ENCODE results near the gene SHISA9. TPM values are rescaled to one million over a fixed set of nuclear protein-coding genes. Genes with fewer than 3 reads are reported as not detected.

The SHISA9 gene
- total RNA-seq, 4 donors from 2014 or later = 0.30 to 3.1 (median 0.66) TPM

DNA sequence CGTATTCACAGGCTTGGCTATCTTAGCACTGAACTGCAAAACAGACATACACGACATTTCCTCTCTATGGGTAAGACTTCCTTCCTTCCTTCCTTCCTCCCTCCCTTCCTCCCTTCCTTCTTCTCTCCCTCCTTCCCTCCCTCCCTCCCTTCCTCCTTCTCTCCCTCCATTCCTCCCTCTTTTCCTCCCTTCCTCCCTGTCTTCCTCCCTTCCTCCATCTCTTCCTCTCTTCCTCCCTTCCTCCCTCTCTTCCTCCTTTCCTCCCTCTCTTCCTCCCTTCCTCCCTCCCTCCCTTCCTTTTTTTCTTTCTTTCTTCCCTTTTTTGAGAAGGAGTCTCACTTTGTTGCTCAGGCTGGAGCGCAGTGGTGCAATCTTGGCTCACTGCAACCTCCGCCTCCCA is 22.4 kb upstream of the SHISA9 start:
- 64 to 79% methylated on average over 4 of the region's 4 CpGs for WGBS, 2 donors
- TF ChIP-seq POLR2A (IDR thresholded peaks at IDR 0.05) = no peak
- TF ChIP-seq, protein P1, sequence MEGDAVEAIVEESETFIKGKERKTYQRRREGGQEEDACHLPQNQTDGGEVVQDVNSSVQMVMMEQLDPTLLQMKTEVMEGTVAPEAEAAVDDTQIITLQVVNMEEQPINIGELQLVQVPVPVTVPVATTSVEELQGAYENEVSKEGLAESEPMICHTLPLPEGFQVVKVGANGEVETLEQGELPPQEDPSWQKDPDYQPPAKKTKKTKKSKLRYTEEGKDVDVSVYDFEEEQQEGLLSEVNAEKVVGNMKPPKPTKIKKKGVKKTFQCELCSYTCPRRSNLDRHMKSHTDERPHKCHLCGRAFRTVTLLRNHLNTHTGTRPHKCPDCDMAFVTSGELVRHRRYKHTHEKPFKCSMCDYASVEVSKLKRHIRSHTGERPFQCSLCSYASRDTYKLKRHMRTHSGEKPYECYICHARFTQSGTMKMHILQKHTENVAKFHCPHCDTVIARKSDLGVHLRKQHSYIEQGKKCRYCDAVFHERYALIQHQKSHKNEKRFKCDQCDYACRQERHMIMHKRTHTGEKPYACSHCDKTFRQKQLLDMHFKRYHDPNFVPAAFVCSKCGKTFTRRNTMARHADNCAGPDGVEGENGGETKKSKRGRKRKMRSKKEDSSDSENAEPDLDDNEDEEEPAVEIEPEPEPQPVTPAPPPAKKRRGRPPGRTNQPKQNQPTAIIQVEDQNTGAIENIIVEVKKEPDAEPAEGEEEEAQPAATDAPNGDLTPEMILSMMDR (IDR thresholded peaks at IDR 0.05) = no peak
- intact Hi-C loops (cut with DNase I; ENCODE audit: low total_unique reads) = no loop called here
- no peak overlapping the region for H3K4me3 ChIP-seq (ENCODE audit: low read depth, poor library complexity, severe bottlenecking)
- no peak for DNase-seq (ENCODE audit: low spot score in 2 of 2)

DNA sequence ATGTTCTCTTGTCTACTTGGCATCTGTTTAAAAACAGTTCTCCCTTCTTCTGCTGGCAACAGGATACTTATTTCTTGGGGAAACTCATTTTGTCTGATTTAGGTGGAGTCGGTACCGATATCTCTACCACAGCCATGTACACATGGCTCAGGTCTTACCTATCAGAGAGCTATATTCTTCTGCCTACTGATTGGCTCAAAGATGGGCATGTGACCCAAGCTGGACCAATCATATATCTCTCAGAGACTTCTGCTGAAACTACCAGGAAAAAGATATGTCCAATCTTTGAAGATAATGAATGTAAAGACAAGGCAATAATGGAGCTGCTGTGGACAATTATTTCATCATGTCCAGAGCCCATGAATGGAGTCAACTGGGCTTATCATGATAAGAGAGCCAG is 21.6 kb upstream of the SHISA9 start:
- 88 to 95% methylated on average over 2 of the region's 2 CpGs for WGBS, 2 donors
- intact Hi-C loops (cut with DNase I; ENCODE audit: low total_unique reads) = no loop called here
- no peak for DNase-seq (ENCODE audit: low spot score in 2 of 2)
- H3K4me3 ChIP-seq (ENCODE audit: low read depth, poor library complexity, severe bottlenecking) = no peak overlapping the region
- TF ChIP-seq, protein P1 (IDR thresholded peaks at IDR 0.05) = no peak
- TF ChIP-seq POLR2A (IDR thresholded peaks at IDR 0.05) = no peak

DNA sequence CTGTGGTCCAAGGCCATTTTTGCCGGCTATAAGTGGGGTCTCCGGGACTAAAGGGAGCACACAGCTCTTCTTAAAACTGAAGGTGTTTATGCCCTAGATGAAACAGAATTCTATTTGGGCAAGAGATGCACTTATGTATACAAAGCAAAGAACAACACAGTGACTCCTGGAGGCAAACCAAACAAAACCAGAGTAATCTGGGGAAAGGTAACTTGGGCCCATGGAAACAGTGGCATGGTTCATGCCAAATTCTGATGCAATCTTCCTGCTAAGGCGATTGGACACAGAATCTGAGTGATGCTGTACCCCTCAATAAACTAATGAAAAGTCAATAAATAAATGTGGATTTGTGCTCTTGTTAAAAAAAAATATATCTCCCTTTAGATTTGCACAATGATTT is 20.2 kb upstream of the SHISA9 start:
- WGBS, 2 donors = 69 to 78% methylated on average over 3 of the region's 3 CpGs
- DNase-seq (ENCODE audit: low spot score in 2 of 2) = no peak
- no peak overlapping the region for H3K4me3 ChIP-seq (ENCODE audit: low read depth, poor library complexity, severe bottlenecking)
- intact Hi-C loops (cut with DNase I; ENCODE audit: low total_unique reads) = no loop called here
- TF ChIP-seq, protein P1 (IDR thresholded peaks at IDR 0.05) = no peak
- TF ChIP-seq POLR2A (IDR thresholded peaks at IDR 0.05) = no peak

DNA sequence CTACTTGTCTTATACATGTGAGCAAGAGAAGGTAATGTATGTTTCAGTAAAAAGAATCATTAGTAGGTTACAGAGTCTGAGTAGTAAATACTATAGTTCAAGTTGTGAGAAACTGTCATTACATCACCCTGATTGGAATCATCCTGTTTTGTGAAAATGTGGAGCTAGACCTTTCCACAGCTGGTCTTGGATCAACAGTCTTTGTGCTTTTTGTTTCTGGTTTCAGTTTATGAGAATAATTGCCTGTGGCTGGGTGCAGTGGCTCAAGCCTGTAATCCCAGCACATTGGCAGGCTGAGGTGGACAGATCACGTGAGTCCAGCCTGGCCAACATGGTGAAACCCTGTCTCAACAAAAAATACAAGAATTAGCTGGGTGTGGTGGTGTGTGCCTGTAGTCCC is 19.7 kb upstream of the SHISA9 start:
- no peak overlapping the region for H3K4me3 ChIP-seq (ENCODE audit: low read depth, poor library complexity, severe bottlenecking)
- WGBS, 2 donors = 57 to 65% methylated on average over 1 of the region's 1 CpG
- intact Hi-C loops (cut with DNase I; ENCODE audit: low total_unique reads) = no loop called here
- TF ChIP-seq, protein P1 (IDR thresholded peaks at IDR 0.05) = no peak
- TF ChIP-seq POLR2A (IDR thresholded peaks at IDR 0.05) = no peak
- no peak for DNase-seq (ENCODE audit: low spot score in 2 of 2)

DNA sequence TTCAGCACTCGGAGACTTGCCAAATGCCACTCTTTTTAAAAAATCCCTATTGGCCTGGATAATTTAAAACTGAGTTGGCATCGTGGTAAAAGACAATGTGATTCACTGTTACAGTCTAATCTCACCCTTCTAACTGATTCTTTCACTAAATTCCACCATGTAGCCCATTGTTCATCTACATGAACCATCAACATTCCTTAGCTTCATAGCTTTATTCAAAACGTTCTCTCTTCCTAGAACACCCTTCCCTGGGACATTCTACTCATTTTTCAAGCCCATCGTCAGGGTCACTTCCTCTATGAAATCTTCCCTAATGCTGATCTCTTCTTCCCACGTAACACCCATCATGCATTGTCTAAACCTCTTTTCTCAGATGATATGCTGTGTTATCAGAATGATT is 15.7 kb upstream of the SHISA9 start:
- intact Hi-C loops (cut with DNase I; ENCODE audit: low total_unique reads) = no loop called here
- 52 to 54% methylated on average over 5 of the region's 5 CpGs for WGBS, 2 donors
- TF ChIP-seq, protein P1 (IDR thresholded peaks at IDR 0.05) = no peak
- no peak for TF ChIP-seq POLR2A (IDR thresholded peaks at IDR 0.05)
- H3K4me3 ChIP-seq (ENCODE audit: low read depth, poor library complexity, severe bottlenecking) = no peak overlapping the region
- DNase-seq (ENCODE audit: low spot score in 2 of 2) = no peak

DNA sequence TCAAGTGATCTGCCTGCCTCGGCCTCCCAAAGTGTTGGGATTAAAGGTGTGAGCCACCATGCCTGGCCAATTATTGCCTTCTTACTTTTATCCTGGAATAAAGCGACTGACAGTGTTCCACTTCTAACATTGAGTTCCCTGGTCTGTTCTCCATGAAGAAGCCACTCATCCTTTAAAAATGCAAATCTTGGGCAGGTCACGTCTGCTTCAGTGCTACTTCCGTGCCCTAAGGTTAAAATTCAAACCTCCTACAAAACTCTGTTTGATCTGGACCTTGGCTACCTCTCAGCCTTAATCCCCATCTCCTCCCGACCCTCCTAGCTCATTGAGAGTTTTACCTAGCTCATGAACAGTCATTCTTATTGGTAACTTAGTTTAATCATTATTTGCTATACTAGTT is 9.6 kb upstream of the SHISA9 start:
- intact Hi-C loops (cut with DNase I; ENCODE audit: low total_unique reads) = no loop called here
- no peak for DNase-seq (ENCODE audit: low spot score in 2 of 2)
- no peak overlapping the region for H3K4me3 ChIP-seq (ENCODE audit: low read depth, poor library complexity, severe bottlenecking)
- TF ChIP-seq, protein P1 (IDR thresholded peaks at IDR 0.05) = no peak
- no peak for TF ChIP-seq POLR2A (IDR thresholded peaks at IDR 0.05)
- WGBS, 2 donors = 56 to 64% methylated on average over 5 of the region's 5 CpGs
